NCI-H226 (cell line): Measurements from ENCODE around the gene TNIK.

Experiments used
- DNase-seq: peaks from one replicate; pipeline ENCODE4 v3.0.0-alpha.2; 2015

Gene TNIK

GRCh38 chr3:171013822-171014748 is 446.1 kb downstream of the TNIK start:
- no peak for DNase-seq

GRCh38 chr3:171011873-171012336 is 448.3 kb downstream of the TNIK start:
- no peak for DNase-seq
